ENCODE measurements around the gene CSMD2. TPM values are rescaled to one million over a fixed set of nuclear protein-coding genes. Genes with fewer than 3 reads are reported as not detected.

The CSMD2 gene
- total RNA-seq, 5 donors from 2014 or later (not counting 1 experiment from before 2014, with no cell fraction given) = 0.03 TPM; not detected in 4

DNA sequence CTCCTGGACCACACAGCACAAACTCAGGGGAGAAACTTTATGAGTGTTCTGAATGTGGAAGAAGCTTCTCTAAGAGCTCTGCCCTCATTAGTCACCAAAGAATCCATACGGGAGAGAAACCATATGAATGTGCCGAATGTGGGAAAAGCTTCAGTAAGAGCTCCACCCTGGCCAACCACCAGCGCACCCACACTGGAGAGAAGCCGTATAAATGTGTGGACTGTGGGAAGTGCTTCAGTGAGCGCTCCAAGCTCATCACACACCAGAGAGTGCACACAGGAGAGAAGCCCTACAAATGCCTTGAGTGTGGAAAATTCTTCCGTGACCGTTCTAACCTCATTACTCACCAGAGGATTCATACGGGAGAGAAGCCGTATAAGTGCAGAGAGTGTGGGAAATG, 670.1 kb downstream of the CSMD2 start:
- no peak for ATAC-seq (replicated peaks in 1 of 4)
- H3K27ac ChIP-seq (ENCODE audit: low read length) = no peak overlapping the region
- Mint-ChIP-seq H3K27ac (no peak overlapping the region), H3K36me3 (peaks cover 62% of the 10 kb centered on the region), H3K4me1 (no peaks in the 10 kb centered on the region), H3K9me3 (peaks cover 23 to 49% (median 41%) of the 10 kb centered on the region in 3 donors), H3K4me3 (no peak overlapping the region), H3K27me3 (no peaks in the 10 kb centered on the region)
- H3K4me3 ChIP-seq (ENCODE audit: control insufficient read depth in 1 of 2, extremely low read depth in 1 of 2, low read length in 1 of 2) = no peak overlapping the region
- H3K27me3 ChIP-seq (replicated peaks in 1 of 2; ENCODE audit: control insufficient read depth in 2 of 2, extremely low read depth in 1 of 2, insufficient read depth in 2 of 2, low read length in 1 of 2) = no peaks in the 10 kb centered on the region
- no peak for DNase-seq
- CTCF ChIA-PET = no interaction called here
- peaks cover 12 to 17% of the 10 kb centered on the region in 2 donors for H3K36me3 ChIP-seq (ENCODE audit: control insufficient read depth in 2 of 2, extremely low read depth in 1 of 2, insufficient read depth in 1 of 2, low read length in 1 of 2)
- no peaks in the 10 kb centered on the region for H3K4me1 ChIP-seq (ENCODE audit: control insufficient read depth in 1 of 2, extremely low read depth in 1 of 2, insufficient read depth in 2 of 2, low read length in 2 of 2)
- H3K9me3 ChIP-seq = peaks cover 4% of the 10 kb centered on the region
- POLR2A ChIA-PET = no interaction called here
- no CpG with 5 or more reads among the region's 9 CpGs for WGBS (ENCODE audit: insufficient coverage)

DNA sequence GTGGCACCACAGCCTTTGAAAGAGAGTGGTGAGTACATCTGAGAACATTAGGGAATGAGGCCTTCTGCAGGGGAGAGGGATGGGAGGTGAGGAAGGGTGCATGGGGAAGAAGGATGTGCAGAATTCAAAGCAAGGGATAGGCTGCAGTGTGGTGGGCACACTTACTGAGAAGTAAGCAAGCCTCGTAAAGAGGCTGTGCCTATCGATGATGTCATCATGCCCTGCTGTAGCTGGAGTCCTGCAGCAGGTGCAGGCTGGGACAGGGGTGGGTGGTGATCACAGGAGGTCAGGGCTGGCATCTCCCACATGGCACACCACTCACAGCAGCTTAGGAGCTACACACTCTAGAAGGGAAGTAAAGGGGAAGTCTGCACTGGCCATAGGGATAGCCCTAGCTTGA, 676.4 kb downstream of the CSMD2 start:
- WGBS (ENCODE audit: insufficient coverage) = no CpG with 5 or more reads among the region's 2 CpGs
- no peak overlapping the region for H3K4me3 Mint-ChIP-seq
- no peaks in the 10 kb centered on the region for H3K27me3 Mint-ChIP-seq
- H3K4me1 ChIP-seq (ENCODE audit: control insufficient read depth in 1 of 2, extremely low read depth in 1 of 2, insufficient read depth in 2 of 2, low read length in 2 of 2) = no peaks in the 10 kb centered on the region
- H3K9me3 ChIP-seq = peaks cover 3% of the 10 kb centered on the region
- peaks cover 80% of the 10 kb centered on the region for H3K36me3 Mint-ChIP-seq
- no peak overlapping the region for H3K4me3 ChIP-seq (ENCODE audit: control insufficient read depth in 1 of 2, extremely low read depth in 1 of 2, low read length in 1 of 2)
- no peak overlapping the region for H3K27ac Mint-ChIP-seq
- ChIA-PET POLR2A (no interaction called here), CTCF (no interaction called here)
- peaks cover 8 to 27% of the 10 kb centered on the region in 2 donors for H3K36me3 ChIP-seq (ENCODE audit: control insufficient read depth in 2 of 2, extremely low read depth in 1 of 2, insufficient read depth in 1 of 2, low read length in 1 of 2)
- DNase-seq = no peak
- ATAC-seq (replicated peaks in 1 of 4) = no peak
- no peaks in the 10 kb centered on the region for H3K27me3 ChIP-seq (replicated peaks in 1 of 2; ENCODE audit: control insufficient read depth in 2 of 2, extremely low read depth in 1 of 2, insufficient read depth in 2 of 2, low read length in 1 of 2)
- H3K27ac ChIP-seq (ENCODE audit: low read length) = no peak overlapping the region
- H3K9me3 Mint-ChIP-seq = peaks cover 3 to 21% (median 19%) of the 10 kb centered on the region in 3 donors
- H3K4me1 Mint-ChIP-seq = no peaks in the 10 kb centered on the region

DNA sequence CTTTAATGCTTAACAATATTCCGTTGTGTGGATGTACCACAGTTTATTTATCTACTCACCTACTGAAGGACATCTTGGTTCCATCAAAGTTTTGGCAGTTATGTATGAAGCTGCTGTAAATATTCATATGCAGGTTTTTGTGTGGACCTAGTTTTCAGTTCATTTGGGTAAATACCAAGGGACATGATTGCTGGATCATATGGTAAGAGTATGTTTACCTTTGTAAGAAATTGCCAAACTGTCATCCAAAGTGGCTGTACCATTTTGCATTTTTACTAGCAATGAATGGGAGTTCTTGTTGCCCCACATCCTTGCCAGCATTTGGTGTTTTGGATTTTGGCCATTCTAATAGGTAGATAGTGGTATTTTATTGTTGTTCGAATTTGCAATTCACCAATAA, 682.6 kb downstream of the CSMD2 start:
- Mint-ChIP-seq H3K4me1 (peaks cover 0 to 5% (median 0%) of the 10 kb centered on the region in 3 donors), H3K27me3 (no peaks in the 10 kb centered on the region), H3K4me3 (no peak overlapping the region), H3K36me3 (peaks cover 53% of the 10 kb centered on the region), H3K9me3 (peaks cover 0 to 18% (median 16%) of the 10 kb centered on the region in 3 donors), H3K27ac (no peak overlapping the region)
- H3K36me3 ChIP-seq (ENCODE audit: control insufficient read depth in 2 of 2, extremely low read depth in 1 of 2, insufficient read depth in 1 of 2, low read length in 1 of 2) = peaks cover 0 to 6% of the 10 kb centered on the region in 2 donors
- ATAC-seq (replicated peaks in 1 of 4) = no peak
- H3K27ac ChIP-seq (ENCODE audit: low read length) = no peak overlapping the region
- ChIA-PET POLR2A (interaction anchor here in 1 of 2 donors (0.6 kb wide), 1 partner anchor 42 kb away, joined by 4 read pairs; no protein-coding TSS in a partner anchor), CTCF (no interaction called here)
- no CpG with 5 or more reads among the region's 2 CpGs for WGBS (ENCODE audit: insufficient coverage)
- H3K27me3 ChIP-seq (replicated peaks in 1 of 2; ENCODE audit: control insufficient read depth in 2 of 2, extremely low read depth in 1 of 2, insufficient read depth in 2 of 2, low read length in 1 of 2) = no peaks in the 10 kb centered on the region
- no peak for DNase-seq
- peaks cover 3% of the 10 kb centered on the region for H3K9me3 ChIP-seq
- no peak overlapping the region for H3K4me3 ChIP-seq (ENCODE audit: control insufficient read depth in 1 of 2, extremely low read depth in 1 of 2, low read length in 1 of 2)
- H3K4me1 ChIP-seq (ENCODE audit: control insufficient read depth in 1 of 2, extremely low read depth in 1 of 2, insufficient read depth in 2 of 2, low read length in 2 of 2) = no peaks in the 10 kb centered on the region

DNA sequence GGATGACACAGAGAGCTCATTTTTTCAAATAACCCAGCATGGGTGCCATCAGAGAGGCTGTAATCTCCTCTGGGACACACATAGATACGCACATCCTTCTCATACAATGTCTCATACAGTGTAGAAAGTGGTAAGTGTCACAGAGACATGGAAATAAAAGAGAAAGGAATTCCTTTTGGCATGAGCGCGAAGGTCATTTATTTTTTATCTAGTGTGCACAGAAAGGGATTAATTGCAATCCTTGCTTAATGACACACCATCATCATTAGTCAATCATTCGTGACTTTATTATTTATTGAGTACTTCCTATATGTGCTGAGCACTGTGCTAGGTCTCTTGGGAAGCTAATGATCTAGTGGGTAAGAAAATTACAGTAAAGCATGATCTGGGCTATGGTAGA, 687.6 kb downstream of the CSMD2 start:
- ChIA-PET CTCF (interaction anchor here in 1 of 2 donors (0.5 kb wide), 1 partner anchor 468 kb away, joined by 3 read pairs; no protein-coding TSS in a partner anchor), POLR2A (no interaction called here)
- no peak overlapping the region for H3K4me3 Mint-ChIP-seq
- H3K27me3 ChIP-seq (replicated peaks in 1 of 2; ENCODE audit: control insufficient read depth in 2 of 2, extremely low read depth in 1 of 2, insufficient read depth in 2 of 2, low read length in 1 of 2) = no peaks in the 10 kb centered on the region
- H3K27me3 Mint-ChIP-seq = no peaks in the 10 kb centered on the region
- no peak overlapping the region for H3K27ac Mint-ChIP-seq
- H3K4me3 ChIP-seq (ENCODE audit: control insufficient read depth in 1 of 2, extremely low read depth in 1 of 2, low read length in 1 of 2) = no peak overlapping the region
- DNase-seq (no peak), ATAC-seq (replicated peaks in 1 of 4) (no peak)
- H3K4me1 ChIP-seq (ENCODE audit: control insufficient read depth in 1 of 2, extremely low read depth in 1 of 2, insufficient read depth in 2 of 2, low read length in 2 of 2) = peaks cover 0 to 6% of the 10 kb centered on the region in 2 experiments
- no peaks in the 10 kb centered on the region for H3K9me3 ChIP-seq
- no CpG with 5 or more reads among the region's 4 CpGs for WGBS (ENCODE audit: insufficient coverage)
- peaks cover 0 to 6% of the 10 kb centered on the region in 2 donors for H3K36me3 ChIP-seq (ENCODE audit: control insufficient read depth in 2 of 2, extremely low read depth in 1 of 2, insufficient read depth in 1 of 2, low read length in 1 of 2)
- no peak overlapping the region for H3K27ac ChIP-seq (ENCODE audit: low read length)
- peaks cover 13% of the 10 kb centered on the region for H3K36me3 Mint-ChIP-seq
- H3K9me3 Mint-ChIP-seq = no peaks in the 10 kb centered on the region
- H3K4me1 Mint-ChIP-seq = peaks cover 11 to 23% (median 12%) of the 10 kb centered on the region in 3 donors

DNA sequence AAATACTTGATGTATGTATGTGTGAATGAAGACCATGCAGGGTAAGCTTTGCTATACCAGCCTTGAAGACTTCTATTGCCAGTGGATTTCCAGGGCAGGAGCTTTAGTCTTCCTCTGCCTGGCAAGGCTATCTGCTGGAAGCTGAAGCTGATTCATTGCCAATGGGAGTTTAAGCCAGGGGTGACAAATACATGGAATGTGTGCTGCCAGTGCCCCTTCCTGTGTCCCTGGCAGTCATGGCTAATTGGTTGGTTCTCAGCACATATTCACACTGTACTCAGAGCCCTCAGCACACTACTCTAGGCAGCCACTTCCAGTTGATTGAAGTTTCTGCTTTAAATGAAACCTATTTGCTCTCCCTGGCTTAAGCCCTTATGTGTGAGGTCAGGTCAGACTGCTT, 691.1 kb downstream of the CSMD2 start:
- CTCF ChIA-PET = no interaction called here

DNA sequence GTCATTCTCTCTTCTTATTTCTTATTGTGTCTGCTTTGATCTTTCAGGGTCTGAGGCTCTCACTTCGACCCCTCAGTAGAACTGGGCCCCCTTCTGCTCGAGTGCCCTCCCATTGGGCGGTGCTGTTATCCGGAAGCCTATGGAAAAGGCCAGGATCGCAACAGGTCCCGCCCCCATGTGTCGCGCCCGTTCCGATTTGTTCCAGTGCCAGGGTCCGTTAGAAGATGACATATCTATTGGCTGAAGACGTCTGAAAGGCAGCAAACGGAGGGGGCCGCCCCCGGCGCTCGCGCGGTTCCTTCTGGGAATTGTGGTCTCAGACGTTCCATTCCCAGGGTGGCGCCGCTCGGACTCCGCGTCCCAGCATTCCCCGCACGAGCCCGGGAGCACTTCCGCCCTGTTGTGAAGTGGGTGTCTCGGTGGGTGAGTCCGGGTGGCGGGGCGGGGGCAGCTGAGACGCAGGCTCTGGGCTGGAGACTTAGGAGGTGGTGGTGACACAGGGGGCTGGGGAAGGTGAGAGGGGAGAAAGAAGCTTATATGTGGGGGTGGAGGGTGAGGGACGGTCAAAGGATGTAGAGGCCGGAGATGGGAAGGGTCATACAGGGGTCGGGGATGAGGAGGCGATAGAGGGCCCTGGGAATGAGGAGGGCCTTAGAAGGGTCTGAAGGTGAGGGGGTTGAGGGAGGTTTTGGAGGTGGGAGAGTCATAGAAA, 692.6 kb downstream of the CSMD2 start, which contains the start of gene ZSCAN20:
Gene ZSCAN20 (plus strand): TSS at position 377 of the 712 bp plus-strand sequence. CDS start 6,644 bp downstream, outside the sequence.
- no peaks in the 10 kb centered on the region for H3K27me3 Mint-ChIP-seq
- Histone ChIP-seq H3K36me3 (ENCODE audit: control insufficient read depth in 2 of 2, extremely low read depth in 1 of 2, insufficient read depth in 1 of 2, low read length in 1 of 2) (no peaks in the 10 kb centered on the region), H3K4me3 (ENCODE audit: control insufficient read depth in 1 of 2, extremely low read depth in 1 of 2, low read length in 1 of 2) (peak within 1 kb of the TSS; percentile 44 to 53), H3K27ac (ENCODE audit: low read length) (peak within 1 kb of the TSS; percentile 21), H3K9me3 (no peaks in the 10 kb centered on the region), H3K27me3 (replicated peaks in 1 of 2; ENCODE audit: control insufficient read depth in 2 of 2, extremely low read depth in 1 of 2, insufficient read depth in 2 of 2, low read length in 1 of 2) (no peaks in the 10 kb centered on the region), H3K4me1 (ENCODE audit: control insufficient read depth in 1 of 2, extremely low read depth in 1 of 2, insufficient read depth in 2 of 2, low read length in 2 of 2) (peaks cover 5 to 24% of the 10 kb centered on the region in 2 experiments)
- CTCF ChIA-PET = interaction anchor here (0.6 to 1.2 kb wide), 3 partner anchors 177 to 574 kb away, joined by 3 to 7 read pairs (median 3); no protein-coding TSS in a partner anchor
- ATAC-seq (replicated peaks in 1 of 4) (peak; percentile 98 to 99 (median 98)), DNase-seq (peak; percentile 69 to 89 (median 77))
- peaks cover 29 to 42% (median 31%) of the 10 kb centered on the region in 3 donors for H3K4me1 Mint-ChIP-seq
- peak within 1 kb of the TSS; percentile 79 to 89 (median 83) for H3K4me3 Mint-ChIP-seq
- 2% methylated on average over 38 of the region's 38 CpGs for WGBS (ENCODE audit: insufficient coverage)
- peak within 1 kb of the TSS; percentile 84 to 95 for H3K27ac Mint-ChIP-seq
- no peaks in the 10 kb centered on the region for H3K9me3 Mint-ChIP-seq
- H3K36me3 Mint-ChIP-seq = no peaks in the 10 kb centered on the region
- POLR2A ChIA-PET = no interaction called here

More for the DNA sequence above, 691.1 kb downstream of the CSMD2 start:
- Mint-ChIP-seq H3K36me3 (peaks cover 2% of the 10 kb centered on the region), H3K4me1 (peaks cover 29 to 47% (median 31%) of the 10 kb centered on the region in 3 donors), H3K27ac (peak overlapping the region; percentile 84 to 95), H3K9me3 (no peaks in the 10 kb centered on the region), H3K4me3 (peak overlapping the region in 2 of 3 donors; percentile 79 to 83), H3K27me3 (no peaks in the 10 kb centered on the region)
- DNase-seq (no peak), ATAC-seq (replicated peaks in 1 of 4) (no peak)
- Histone ChIP-seq H3K27me3 (replicated peaks in 1 of 2; ENCODE audit: control insufficient read depth in 2 of 2, extremely low read depth in 1 of 2, insufficient read depth in 2 of 2, low read length in 1 of 2) (no peaks in the 10 kb centered on the region), H3K27ac (ENCODE audit: low read length) (no peak overlapping the region), H3K4me1 (ENCODE audit: control insufficient read depth in 1 of 2, extremely low read depth in 1 of 2, insufficient read depth in 2 of 2, low read length in 2 of 2) (peaks cover 5 to 24% of the 10 kb centered on the region in 2 experiments), H3K36me3 (ENCODE audit: control insufficient read depth in 2 of 2, extremely low read depth in 1 of 2, insufficient read depth in 1 of 2, low read length in 1 of 2) (peaks cover 0 to 1% of the 10 kb centered on the region in 2 donors), H3K4me3 (ENCODE audit: control insufficient read depth in 1 of 2, extremely low read depth in 1 of 2, low read length in 1 of 2) (no peak overlapping the region), H3K9me3 (no peaks in the 10 kb centered on the region)
- POLR2A ChIA-PET = no interaction called here
